GM21360 (cell line): ENCODE measurements around the gene RHOBTB3.

Experiments used
- ATAC-seq: cut with Tn5 transposase; IDR thresholded peaks from one replicate; pipeline ENCODE4 v1.9.1; 2021; ENCODE audit warnings: mild to moderate bottlenecking, moderate library complexity; ENCODE audit not compliant: unreplicated experiment

Gene RHOBTB3

GRCh38 chr5:95730011-95730700, 980 bp upstream of the RHOBTB3 start:
- no peak for ATAC-seq

GRCh38 chr5:95731571-95732554, 727 bp downstream of the RHOBTB3 start:
- peak; percentile 19 for ATAC-seq

GRCh38 chr5:95733107-95733665, 2.0 kb downstream of the RHOBTB3 start:
- no peak for ATAC-seq

DNA sequence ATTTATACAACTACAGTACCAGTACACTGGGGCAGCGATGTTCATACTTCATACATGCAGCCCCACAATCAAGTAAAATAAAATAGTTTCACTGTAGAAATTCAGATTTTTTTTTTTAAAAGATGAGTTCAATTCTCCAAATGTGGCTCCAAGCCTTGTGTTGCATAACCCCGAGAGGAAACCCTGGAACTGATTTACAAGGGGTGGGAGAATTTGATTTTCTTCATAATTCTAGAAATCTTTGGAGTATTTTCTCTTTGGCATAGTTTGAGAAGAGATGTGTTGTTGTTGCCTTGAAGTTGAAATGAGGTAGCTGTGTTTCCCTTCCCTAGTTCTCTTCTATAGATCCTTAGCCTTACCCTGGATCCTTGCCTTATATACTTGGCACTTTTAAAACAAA, 3.1 kb downstream of the RHOBTB3 start:
- no peak for ATAC-seq

DNA sequence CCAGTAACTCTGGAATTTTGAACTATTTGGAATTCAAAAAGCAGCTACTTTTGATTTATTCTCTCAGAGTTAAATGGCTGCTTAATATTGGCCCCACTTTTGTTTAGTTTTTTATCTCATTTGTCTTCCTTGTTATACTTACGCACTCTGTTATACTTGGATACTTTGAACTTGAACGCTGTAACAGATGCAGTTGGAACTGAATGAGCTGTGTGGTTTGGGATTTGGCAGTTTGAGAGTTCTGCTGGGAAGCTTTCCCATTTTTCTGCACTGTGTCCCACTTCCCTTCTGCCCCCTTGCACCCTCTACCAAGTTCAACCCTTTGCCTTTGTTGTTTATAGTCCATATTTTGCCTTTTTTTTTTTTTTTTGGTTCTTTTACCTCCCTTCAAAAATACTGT, 3.8 kb downstream of the RHOBTB3 start:
- ATAC-seq: no peak

GRCh38 chr5:95735406-95735805, 4.3 kb downstream of the RHOBTB3 start:
- ATAC-seq: no peak

DNA sequence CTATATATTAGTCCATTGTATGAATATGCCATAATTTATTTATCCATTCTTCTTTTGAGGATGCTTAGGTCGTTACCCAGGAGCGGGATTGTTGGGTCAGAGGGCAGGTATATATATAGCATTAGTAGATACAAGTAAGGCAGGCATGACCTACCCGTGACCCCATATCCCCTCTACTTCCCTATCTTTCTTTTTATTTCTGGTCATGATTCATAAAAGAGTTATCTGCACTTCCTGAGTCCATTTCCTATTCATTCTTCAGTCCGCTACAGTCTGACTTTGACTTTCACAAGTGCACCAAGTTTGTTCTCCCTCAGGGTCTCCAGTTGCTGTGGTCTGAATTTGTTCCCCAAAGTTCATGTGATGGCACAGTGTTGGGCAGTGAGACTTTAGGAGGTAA, 6.9 kb downstream of the RHOBTB3 start:
- ATAC-seq: no peak

DNA sequence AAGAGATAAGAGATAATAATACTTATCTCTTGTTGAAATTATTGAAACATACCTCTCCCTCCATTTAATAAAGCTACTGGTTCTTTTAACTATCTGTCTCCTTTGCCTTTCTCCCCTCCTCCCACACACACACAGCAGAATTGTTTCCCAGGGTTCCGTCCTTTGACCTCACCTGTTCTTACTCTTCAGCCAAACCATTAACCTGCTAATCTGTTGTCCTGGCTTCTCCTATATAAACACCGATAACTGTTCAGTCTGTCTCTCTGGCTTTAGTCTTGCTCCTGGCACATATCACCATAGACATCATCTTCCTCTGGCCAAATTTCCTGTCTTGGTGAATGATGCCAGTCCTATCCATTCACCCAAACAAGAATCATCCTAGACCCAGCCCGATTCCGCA, 7.7 kb downstream of the RHOBTB3 start:
- ATAC-seq: no peak

- no peak for ATAC-seq
These were observed 8.7 kb downstream of the RHOBTB3 start for GRCh38 chr5:95739857-95740256.

DNA sequence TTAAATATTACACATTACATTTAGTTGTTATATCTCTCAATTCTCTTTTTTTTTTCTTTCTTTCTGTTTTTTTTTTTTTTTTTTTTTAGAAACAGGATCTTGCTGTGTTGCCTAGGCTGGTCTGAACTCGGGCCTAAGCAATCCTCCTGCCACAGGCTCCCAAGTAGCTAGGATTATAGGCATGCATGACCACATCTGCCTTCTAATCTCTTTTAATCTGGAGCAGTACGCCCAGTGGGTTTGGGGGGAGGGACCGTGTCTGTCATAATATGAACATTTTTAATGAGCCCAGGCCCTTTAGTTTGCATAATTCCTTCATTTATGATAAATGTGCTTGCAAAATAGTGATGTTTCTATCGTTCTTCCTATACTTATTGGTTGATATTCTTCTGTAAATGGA, 10.3 kb downstream of the RHOBTB3 start:
- no peak for ATAC-seq

DNA sequence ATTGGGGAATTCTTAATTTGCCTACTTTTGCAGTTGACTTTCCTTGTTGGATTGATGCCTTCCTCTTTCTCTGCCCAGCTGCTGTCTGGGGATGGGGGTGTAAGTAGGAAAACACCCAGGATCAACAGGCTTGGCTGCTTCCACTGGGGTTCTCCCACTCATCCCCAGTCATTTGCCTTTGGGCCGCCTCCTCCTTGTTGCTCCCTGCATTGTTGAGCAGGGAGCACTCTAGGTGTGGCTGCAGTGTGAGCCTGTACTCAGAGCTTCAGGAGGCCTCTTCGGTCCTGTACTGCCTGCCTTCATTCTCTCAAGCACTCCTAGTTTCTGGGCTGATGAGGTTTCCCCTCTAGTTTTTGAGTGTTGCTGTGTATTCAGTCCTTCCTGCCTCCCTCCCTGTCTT, 12.1 kb downstream of the RHOBTB3 start:
- no peak for ATAC-seq

DNA sequence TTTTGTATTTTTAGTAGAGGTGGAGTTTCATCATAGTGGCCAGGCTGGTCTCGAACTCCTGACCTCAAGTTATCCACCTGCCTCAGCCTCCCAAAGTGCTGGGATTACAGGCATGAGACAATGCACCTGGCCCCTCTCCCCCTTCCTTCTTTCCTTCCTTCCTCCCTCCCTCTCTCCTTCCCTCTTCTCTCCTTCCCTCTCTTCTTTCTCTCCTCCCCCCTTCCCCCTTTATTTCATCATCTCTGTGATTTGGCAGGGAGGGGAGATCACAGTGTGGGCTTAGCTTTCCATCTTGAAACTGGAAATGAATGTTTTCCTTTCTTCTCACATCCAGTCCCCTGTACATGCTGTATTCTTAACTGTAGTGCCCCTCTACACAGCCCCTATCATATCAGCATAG, 12.7 kb downstream of the RHOBTB3 start:
- no peak for ATAC-seq

DNA sequence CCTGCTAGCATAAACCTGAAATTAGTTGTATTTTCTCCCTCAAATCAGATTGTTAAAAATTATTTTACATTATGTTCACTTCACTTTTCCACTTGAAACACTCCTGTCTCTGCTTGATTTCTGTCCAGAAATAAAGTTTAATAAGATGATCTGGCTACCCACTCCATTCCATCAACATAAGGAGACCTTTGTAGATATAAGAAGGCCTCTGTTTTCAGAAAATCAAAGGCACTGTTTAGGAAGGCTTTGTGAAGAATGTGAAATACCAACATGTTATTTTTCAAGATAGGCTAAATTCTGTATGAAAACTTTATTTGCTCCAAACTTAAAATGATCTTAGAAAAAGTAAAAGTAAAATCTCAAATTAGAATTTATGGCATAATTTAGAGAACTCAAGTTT, 15.1 kb downstream of the RHOBTB3 start:
- ATAC-seq: no peak

DNA sequence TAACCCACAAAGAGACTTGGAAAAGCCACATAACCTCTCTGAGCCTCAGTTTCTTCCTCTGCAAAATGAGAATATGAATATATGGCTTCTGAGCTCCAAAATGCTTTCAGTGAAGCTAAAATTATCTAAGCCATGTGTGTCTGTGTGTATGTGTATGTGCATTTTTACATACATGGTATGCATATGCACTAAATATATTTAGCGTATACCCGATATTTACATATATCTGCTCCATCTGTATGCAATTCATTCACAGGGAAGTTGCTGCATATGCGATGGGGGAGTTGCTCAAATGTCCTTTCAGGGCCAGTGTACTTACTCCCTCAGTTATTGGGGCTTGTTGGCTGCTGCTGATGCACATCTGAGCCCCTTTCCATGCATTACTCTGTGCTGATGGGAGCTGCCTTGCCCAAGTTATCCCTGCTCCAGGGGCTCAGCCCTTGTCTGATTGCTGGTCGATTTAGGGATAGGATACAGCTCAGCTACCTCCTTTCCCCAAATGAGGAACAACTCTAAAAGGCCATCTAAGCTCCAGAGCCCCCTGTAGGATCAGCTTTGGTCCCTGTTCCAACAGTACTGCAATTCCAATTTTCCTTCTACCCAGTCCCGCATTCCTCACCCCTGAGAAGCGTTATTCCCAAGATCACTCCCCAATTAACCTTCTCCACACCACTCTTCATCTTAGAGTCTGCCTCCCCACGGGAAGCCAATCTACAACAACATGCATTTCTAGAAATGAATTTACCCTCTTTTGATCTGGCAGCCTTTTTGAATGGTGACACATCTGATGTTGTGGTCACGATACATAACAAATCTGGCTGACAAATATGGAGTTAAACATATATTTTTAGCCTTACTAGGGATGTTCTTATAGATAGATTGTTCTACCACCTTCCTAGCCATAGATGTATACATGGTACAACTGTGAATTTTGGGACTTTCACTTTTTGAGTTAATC, 15.9 kb downstream of the RHOBTB3 start:
- ATAC-seq: no peak

DNA sequence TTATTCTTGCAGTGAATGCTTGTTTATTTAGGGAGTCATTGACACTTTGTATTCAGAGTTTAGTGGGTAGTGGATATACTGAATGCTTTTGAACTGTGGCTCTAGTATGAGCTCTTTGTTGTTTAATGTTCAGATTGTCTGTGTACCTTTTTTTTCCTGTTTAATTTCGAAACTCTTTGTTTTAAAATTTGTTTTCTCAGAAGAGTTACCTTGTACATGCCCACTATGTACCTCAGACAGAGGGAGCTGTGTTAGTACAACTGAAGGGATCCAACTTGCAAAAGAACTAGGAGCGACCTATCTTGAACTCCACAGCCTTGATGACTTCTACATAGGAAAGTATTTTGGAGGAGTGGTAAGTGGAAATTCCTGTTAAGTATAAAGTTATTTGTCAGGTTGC, 17.0 kb downstream of the RHOBTB3 start:
- ATAC-seq: no peak

GRCh38 chr5:95754545-95754944, 23.4 kb downstream of the RHOBTB3 start:
- ATAC-seq: no peak

- ATAC-seq: no peak
These were observed 27.9 kb downstream of the RHOBTB3 start for GRCh38 chr5:95759005-95759404.

GRCh38 chr5:95759634-95760033, 28.5 kb downstream of the RHOBTB3 start:
- ATAC-seq: no peak

GRCh38 chr5:95760273-95761191, 29.4 kb downstream of the RHOBTB3 start:
- peak; percentile 86 for ATAC-seq
